OCI-LY1 (cell line): ENCODE data around the gene SEC22B.
"Not testable (repeated sequence)": the region's sequence is repeated elsewhere in the genome, so short reads cannot be mapped to it uniquely, and the experiment has no call there.

Source experiments
- CTCF ChIP-seq: fragments of 200-600 bp; sonication (generic), shearing (Covaris generic); IDR thresholded peaks from 2 replicates; pipeline ENCODE4 v1.5.1; 2017; ENCODE audit warnings: mild to moderate bottlenecking, antibody characterized with exemption, low read length, moderate library complexity, mixed read lengths
- EZH2 ChIP-seq: fragments of 200-600 bp; sonication (generic), shearing (Covaris generic); IDR thresholded peaks from 2 replicates; pipeline ENCODE4 v1.8.0; 2017; ENCODE audit warnings: borderline replicate concordance, mixed run types, mild to moderate bottlenecking, antibody characterized with exemption, low read length, moderate library complexity, mixed read lengths

DNA sequence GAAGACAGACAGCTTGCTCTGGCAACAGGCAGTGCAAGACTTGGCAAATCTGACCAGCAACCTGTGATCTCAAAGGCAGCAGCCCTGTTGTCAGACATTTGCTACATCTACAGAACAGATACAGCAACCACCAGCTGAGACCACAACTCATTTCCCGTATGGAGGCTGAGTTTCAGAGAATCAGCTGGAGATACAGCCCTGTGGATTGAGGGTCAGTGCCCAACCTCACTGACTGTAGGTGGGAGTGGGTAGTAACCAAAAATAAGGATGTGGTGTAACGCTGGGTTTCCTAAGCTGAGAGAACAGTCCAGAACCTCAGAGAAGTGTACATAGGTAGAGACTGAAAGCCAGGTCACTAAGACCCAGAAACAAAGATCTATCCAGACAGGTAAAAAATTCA, 71.0 kb downstream of the SEC22B start:
- not testable (repeated sequence) for TF ChIP-seq CTCF, EZH2
